GM10266 (cell line): Measurements from ENCODE around the gene CRADD.
"Not testable (repeated sequence)": the region's sequence is repeated elsewhere in the genome, so short reads cannot be mapped to it uniquely, and the experiment has no call there.

Experiments used
- DNase-seq: peaks from one replicate; pipeline ENCODE4 v3.0.0; 2012; ENCODE audit errors: extremely low spot score
- TF ChIP-seq, protein P1 (sequence below): IDR thresholded peaks from 2 replicates; pipeline ENCODE4 v1.5.1; 2012; ENCODE audit warnings: mild to moderate bottlenecking, low read depth; ENCODE audit not compliant: control insufficient read depth, insufficient read depth; ENCODE audit errors: missing control alignments

CRADD gene

DNA sequence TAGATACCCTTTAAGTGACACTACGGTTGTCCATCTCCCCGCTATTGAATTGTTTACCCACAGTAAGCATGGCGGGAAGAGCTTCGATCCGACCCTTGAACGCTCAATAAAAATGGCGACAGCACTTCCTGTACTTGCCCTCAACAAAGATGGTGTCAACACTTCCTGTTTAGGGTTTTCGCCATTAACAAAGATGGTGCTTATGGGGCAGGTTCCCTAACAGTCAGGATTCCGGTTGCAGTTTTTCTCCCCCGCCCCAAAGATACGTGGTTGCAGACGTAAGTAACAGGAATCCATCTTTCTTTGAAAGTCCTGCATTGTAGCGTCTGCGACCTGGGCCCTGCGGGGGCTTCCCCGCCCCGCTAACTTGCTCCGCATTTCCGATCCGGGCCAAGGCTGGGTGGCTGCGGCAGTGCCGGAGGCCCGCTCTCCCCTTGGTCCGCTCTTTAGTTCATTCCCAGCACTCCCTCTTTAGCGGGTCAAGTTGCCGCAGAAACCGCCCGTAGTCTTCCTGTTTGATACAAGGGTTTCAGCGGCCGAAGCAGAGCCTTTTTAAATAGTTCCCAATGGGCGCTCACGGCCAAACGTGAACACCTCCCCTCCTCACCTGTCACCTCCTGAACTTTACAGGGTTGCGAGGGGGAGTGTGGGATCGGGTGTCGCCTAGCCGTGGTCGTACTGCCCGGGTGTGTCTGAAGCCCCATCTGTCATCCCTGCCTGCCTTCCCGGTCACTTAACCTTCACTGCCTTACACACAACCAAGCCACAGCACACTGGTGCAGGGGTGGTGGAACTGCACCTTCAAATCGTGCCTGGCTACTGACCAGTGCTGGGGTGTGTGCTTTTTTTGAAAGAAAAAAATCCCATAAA is at the start of gene CRADD:
Gene CRADD, plus strand, starts transcription at position 181 of the 870 bp plus-strand sequence.
- TF ChIP-seq, protein P1, sequence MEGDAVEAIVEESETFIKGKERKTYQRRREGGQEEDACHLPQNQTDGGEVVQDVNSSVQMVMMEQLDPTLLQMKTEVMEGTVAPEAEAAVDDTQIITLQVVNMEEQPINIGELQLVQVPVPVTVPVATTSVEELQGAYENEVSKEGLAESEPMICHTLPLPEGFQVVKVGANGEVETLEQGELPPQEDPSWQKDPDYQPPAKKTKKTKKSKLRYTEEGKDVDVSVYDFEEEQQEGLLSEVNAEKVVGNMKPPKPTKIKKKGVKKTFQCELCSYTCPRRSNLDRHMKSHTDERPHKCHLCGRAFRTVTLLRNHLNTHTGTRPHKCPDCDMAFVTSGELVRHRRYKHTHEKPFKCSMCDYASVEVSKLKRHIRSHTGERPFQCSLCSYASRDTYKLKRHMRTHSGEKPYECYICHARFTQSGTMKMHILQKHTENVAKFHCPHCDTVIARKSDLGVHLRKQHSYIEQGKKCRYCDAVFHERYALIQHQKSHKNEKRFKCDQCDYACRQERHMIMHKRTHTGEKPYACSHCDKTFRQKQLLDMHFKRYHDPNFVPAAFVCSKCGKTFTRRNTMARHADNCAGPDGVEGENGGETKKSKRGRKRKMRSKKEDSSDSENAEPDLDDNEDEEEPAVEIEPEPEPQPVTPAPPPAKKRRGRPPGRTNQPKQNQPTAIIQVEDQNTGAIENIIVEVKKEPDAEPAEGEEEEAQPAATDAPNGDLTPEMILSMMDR: no peak

DNA sequence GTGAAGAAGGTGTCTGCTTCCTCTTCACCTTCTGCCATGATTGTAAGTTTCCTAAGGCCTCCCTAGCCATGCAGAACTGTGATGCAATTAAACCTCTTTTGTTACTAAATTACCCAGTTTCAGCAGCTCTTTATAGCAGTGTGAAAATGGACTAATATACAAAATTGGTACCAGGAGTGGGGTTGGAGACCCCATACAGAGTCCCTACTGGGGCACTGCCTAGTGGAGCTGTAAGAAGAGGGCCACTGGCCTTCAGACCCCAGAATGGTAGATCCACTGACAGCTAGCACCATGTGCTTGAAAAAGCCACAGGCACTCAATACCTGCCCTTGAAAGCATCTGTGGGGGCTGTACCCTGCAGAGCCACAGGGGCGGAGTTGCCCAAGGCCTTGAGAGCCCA is 44.8 kb upstream of the CRADD start:
- TF ChIP-seq, protein P1: no peak
- DNase-seq: no peak

More for the DNA sequence above, at the start of gene CRADD:
- peak; percentile 75 for DNase-seq

DNA sequence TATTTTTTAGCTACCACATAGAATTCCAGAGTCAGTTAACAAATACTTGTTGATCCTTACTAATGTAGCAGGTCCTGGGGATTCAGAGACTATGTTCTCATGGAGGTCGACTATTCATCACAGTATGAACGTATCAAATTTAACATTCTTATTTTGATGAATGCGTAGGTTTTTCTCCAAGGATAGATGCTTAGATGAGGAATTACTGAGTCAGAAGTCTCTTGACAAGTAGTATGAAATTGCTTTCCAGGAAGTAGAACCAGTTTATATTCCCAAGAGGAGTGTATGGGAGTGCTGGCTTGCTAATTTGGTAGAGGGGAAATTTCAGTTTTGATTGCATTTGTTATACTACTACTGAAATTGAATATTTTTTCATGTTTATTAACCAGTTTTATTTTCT is 42.8 kb upstream of the CRADD start:
- no peak for DNase-seq
- TF ChIP-seq, protein P1: no peak

DNA sequence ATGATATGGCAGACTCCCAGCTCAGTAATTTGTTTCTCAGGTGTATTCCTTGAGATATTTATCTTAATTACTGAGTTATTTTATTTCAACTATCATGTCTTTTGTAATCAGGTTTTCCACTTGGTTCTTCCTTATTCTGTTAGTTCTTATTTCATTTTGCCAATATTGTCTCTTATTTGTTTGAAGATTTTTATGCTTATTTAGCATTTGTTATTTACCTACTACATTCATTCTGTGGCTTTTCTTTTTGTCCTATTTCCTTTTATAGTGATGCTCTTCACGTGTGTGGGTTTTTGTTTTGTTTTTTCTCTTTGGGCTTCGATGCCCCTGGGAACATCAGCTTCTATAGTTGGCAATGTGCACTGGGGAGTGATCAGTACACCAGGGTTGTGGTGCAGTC is 40.5 kb upstream of the CRADD start:
- DNase-seq: no peak
- TF ChIP-seq, protein P1: no peak

DNA sequence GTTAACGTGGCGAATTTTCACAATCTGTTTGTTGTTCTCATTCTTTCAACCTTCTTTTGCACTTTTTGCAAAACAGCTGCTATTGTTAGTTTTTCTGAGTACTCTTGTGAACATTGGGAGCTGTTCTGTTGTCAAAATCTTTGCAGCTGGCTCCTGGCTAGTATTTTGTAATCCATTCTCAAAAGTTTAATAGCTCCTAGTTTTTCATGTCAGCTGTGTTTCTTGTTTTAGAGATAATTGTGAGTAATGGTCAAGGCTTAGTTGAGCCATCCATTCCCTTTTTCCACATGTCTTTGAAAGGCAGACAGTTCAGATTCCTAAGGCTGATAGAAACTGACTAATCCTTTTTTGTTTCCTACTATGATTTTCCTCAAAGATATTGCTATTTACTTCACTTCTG is 39.1 kb upstream of the CRADD start:
- TF ChIP-seq, protein P1: no peak
- no peak for DNase-seq

DNA sequence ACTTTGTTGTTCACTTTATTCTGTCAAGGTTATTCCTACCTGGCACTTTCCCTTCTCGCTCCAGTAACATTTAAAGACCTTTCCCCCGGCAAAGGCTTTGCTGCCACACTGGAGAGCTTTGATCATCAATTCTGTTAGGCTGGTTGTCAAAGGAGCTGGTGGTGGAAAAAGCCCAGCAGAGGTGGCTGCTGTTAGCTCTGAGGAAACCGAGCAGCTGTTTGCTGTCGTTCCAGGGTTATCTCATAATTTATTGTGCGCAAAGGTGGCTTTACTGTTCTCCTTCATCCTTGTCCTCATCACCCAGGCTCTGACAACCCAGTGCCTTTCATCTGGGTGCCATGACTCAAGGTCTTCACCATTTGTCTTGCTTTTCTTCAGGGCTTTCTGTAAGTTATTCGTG is 38.2 kb upstream of the CRADD start:
- TF ChIP-seq, protein P1: no peak
- DNase-seq: no peak

DNA sequence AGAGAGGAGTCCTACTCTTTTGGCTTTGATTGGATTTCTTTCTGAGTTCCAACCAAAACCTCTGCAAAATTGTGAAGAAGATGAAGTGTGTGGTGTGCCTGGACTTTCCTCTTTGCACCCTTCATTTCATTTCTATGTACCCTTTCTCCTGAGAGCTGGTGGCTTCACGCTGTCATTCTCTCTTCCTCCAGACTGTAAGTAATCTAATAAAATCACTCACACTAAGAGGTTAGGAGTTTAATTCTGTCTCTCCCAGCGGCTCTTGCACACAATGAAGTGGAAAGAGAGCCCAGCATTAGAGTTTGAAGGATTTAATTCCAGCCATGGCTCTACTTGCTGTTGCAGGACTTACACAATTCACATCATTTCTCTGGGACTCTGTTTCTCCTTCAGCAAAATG is 37.8 kb upstream of the CRADD start:
- no peak for DNase-seq
- TF ChIP-seq, protein P1: no peak

DNA sequence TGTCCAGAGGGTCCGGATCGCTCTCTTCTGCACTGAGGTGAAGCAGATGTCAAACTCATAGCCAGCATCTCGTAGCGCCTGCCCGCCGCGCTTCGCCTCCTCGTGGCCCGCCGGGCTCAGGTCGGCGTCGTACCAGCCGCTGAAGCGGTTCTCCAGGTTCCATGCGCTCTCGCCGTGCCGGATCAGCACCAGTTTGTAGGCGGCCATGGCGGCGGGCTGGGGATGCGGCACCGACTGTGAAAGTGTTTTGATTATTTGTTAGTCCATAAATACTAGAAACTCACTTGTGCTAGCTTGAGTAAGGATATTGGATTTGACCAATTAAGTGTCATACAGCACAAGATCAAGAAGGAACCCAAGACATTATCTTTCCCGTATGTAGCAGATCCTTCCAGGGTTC is 35.8 kb upstream of the CRADD start:
- DNase-seq: not testable (repeated sequence)
